Activated effector memory CD4-positive, alpha-beta T cell treated with anti-CD3 and anti-CD28 coated beads, Interleukin-2, amount 50 U/mL, for 16 hours (primary cell): ENCODE measurements around the gene HDGFL3.
"Not testable (repeated sequence)": the region's sequence is repeated elsewhere in the genome, so short reads cannot be mapped to it uniquely, and the experiment has no call there.

Experiments
- DNase-seq: peaks from one replicate; pipeline ENCODE4 v3.0.0-alpha.2; 2020

The HDGFL3 gene

DNA sequence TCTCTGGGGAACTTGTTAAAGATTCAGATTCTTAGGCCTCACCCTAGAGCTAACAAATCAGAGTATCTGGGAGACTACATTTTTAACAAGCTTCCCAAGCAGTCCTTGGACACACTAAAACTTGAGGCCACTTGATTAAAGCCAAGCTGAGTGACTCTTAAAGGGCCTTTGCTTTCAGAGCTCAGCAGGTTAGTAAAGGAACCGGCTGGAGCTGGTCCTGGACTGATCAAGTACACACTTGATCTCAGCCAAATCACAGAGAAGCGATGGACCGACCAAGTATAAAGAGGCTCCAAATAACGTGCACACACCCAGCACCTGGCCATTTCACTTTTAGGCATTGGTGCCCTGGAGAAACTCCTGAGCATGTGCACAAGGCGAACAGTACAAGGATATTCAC, 113.0 kb downstream of the HDGFL3 start:
- DNase-seq = no peak

GRCh38 chr15:83092309-83092976, 115.2 kb downstream of the HDGFL3 start:
- DNase-seq = no peak

- DNase-seq = not testable (repeated sequence)
Measured at GRCh38 chr15:83091965-83092308, 115.7 kb downstream of the HDGFL3 start.

GRCh38 chr15:83090465-83090864, 117.2 kb downstream of the HDGFL3 start:
- no peak for DNase-seq

DNA sequence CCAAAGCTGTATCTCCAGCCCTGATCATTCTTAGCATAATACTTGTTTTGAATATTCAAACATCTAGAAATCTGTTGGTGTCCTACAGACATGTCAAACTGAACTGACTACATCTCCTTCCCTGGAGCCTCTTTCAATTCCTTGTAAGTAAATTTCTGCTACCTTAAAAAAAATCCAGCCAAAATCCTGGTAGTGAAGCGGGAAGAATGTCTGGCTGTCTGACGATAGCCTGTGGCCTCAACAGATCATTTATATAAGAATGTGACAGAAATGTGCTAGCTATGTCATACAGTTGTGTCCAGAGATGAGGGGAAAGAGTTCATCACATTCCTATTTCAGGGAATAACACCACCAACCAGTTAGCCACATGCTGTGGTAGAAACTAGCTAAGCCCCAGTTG, 118.7 kb downstream of the HDGFL3 start:
- no peak for DNase-seq

- DNase-seq = no peak
Measured at GRCh38 chr15:83087576-83087975, 120.0 kb downstream of the HDGFL3 start.

DNA sequence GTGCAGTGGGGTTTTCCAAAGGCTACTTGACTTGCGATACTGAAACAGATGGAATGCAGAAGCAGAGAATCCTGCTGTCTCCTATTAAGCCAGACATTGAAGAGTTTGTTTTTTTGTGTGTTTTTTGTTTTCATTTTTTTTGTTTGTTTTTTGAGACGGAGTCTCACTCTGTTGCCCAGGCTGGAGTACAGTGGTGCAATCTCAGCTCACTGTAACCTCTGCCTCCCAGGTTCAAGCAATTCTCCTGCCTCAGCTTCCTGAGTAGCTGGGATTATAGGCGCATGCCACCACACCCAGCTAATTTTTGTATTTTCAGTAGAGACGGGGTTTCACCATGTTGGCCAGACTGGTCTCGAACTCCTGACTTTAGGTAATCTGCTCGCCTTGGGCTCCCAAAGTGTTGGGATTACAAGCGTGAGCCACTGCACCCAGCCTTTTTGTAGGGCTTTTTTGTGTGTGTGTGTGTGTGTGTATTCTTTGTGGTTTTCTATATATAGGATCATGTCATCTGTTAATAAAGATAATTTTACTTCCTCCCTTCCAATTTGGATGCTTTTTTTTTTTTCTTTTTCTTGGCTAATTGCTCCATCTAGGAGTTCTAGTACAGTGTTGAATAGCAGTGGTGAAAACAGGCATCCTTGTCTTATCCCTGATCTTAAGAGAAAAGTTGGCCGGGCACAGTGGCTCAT, 121.6 kb downstream of the HDGFL3 start:
- not testable (repeated sequence) for DNase-seq

DNA sequence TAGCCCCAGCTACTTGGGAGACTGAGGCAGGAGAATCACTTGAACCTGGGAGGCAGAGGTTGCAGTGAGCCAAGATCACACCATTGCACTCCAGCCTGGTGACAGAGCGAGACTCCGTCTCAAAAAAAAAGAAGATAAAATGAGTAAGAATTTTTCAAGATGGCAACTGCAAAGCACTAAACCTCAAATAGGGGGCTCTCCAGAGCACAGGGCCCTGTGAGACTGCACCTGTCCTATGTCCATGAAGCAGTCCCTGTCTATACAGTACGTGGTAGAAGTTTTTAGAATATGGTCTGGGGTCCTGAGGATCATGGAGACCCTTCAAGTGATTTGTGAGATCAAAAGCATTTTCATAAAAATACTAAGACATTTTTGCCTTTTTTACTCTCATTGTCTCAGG, 122.2 kb downstream of the HDGFL3 start:
- not testable (repeated sequence) for DNase-seq

DNA sequence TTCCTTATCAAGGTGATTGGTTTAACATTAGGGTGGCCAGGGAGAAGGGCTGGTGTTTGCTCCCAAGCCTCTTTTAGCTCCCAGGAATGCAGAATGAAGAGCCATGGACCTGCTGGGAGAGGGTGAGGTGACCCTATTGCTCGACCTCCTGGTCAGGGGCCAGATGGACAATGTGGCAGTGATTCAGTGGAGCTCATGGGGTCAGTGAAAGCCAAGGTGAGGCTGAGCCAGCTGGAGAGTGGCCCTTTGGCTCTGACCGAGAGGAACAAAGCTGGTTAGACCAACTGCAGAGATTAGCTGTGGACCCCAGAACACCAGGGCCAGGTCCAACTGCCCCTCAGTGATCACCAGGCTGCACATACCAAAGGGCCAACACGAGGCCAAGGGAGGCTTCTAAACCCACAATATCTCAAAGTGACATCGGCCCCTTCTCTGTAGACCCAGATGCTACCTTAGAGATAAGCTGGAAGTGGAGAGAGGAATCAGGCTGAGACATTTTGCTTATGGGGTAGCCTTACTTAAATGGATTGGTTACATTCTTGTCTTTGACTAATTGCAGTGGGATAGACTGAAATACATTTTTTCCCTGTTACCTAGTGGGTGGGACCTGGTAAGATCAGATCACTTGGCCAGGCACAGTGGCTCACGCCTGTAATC, 124.8 kb downstream of the HDGFL3 start:
- DNase-seq = no peak

DNA sequence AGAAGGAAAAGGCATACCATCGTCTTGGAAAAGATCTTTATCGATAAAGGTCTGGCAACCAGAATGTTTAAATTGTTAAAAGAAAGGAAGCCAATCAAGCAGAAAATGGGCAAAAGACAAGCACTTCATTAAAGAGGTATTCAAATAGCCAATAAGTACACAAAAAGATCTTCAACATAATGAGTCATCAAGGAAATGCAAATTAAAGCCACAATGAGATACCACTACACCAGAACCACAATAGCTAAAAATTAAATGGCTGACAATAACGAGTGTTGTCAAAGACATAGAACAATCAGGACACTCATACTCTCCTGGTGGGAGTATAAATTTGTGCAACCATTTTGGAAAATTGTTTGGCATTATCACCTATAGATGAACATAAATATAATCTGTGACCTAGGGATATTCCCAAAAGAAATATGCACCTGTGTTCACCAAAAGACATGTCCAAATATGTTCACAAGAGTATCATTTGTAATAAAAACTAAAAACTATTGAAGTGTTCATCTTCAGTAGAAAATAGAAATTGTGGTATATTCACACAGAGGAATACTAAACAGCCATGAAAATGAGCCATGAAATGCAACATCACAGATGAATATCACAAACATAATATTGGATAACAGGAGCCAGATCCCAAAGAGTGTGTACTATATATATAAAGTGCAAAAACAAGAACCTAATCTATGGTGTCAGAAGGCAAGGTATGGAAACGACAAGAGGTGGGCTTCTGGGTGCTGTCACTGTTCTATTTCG, 126.2 kb downstream of the HDGFL3 start:
- no peak for DNase-seq

DNA sequence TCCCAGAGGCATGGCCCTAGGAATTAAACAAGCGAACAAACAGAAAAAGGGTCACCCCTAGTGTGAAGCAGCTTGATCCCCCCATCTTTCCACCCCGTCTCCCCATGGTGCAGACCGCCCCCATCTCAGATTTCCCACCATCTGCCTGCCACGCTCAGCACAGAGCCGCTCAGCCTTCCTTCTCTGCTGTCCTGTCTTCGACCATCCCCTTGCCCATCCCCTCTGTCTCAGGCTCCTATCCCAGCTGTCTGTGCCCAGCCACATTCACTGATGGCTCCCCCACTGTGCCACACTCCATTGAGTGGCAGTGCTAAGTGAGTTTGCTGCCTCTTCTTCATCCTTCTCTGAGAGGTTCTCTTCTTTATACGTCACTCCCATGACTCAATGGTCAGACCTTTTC, 128.9 kb downstream of the HDGFL3 start:
- DNase-seq = no peak
